Kidney epithelial cell (primary cell): Measurements from ENCODE around the gene RABGAP1L. TPM values are rescaled to one million over a fixed set of nuclear protein-coding genes. Genes with fewer than 3 reads are reported as not detected.
"Not testable (repeated sequence)": the region's sequence is repeated elsewhere in the genome, so short reads cannot be mapped to it uniquely, and the experiment has no call there.

Source experiments
- DNase-seq: peaks from one replicate; pipeline ENCODE4 v3.0.0-alpha.2; 2010; ENCODE audit warnings: low read depth
- H3K27me3 ChIP-seq: 2 replicates; pipeline ENCODE4 v1.6.0; 2011; ENCODE audit warnings: low read length; ENCODE audit not compliant: control insufficient read depth, insufficient read depth
- H3K36me3 ChIP-seq: 2 replicates; pipeline ENCODE4 v1.5.1; 2011; ENCODE audit warnings: low read length; ENCODE audit not compliant: control insufficient read depth, insufficient read depth
- H3K4me3 ChIP-seq: 2 replicates; pipeline ENCODE4 v1.5.1; 2011; ENCODE audit warnings: low read depth, mild to moderate bottlenecking, control low read depth, low read length
- total RNA-seq: library from RNA; depleted of rRNA; stranded (reverse); fragments of >200 nt; gene quantifications from 2 replicates; pipeline ENCODE4 v1.2.3, GENCODE V29; 2015
- TF ChIP-seq, protein P1 (sequence below): IDR thresholded peaks from 2 replicates; pipeline ENCODE4 v1.5.1; 2011; ENCODE audit warnings: mild to moderate bottlenecking, moderate library complexity, low read length, control low read depth, inconsistent platforms; ENCODE audit not compliant: insufficient read depth, poor library complexity, severe bottlenecking

Gene RABGAP1L
- total RNA-seq, 1 donor from 2014 or later, result 22.1 TPM

DNA sequence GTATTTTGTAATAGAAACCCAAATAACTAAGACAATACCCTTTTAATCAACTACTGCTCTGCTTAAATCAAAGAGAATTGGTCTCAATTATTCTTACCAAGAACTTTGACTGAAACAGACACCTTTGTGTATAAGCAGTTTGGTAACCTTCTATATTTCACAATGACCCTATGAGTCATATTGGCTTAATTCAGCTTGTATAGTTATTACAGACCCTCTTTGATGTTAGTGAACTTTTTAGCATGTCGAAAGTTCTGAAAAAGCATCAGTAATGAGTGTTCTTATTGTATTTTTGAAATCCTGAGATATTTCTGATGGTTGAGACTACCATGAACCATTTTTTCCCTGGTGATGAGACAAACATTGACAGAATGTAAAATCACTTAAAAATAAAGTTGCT lies 43.3 kb upstream of the RABGAP1L start:
- DNase-seq, result no peak
- Histone ChIP-seq H3K27me3 (no peaks in the 10 kb centered on the region), H3K36me3 (no peaks in the 10 kb centered on the region), H3K4me3 (no peak overlapping the region)
- TF ChIP-seq, protein P1, sequence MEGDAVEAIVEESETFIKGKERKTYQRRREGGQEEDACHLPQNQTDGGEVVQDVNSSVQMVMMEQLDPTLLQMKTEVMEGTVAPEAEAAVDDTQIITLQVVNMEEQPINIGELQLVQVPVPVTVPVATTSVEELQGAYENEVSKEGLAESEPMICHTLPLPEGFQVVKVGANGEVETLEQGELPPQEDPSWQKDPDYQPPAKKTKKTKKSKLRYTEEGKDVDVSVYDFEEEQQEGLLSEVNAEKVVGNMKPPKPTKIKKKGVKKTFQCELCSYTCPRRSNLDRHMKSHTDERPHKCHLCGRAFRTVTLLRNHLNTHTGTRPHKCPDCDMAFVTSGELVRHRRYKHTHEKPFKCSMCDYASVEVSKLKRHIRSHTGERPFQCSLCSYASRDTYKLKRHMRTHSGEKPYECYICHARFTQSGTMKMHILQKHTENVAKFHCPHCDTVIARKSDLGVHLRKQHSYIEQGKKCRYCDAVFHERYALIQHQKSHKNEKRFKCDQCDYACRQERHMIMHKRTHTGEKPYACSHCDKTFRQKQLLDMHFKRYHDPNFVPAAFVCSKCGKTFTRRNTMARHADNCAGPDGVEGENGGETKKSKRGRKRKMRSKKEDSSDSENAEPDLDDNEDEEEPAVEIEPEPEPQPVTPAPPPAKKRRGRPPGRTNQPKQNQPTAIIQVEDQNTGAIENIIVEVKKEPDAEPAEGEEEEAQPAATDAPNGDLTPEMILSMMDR, result no peak

DNA sequence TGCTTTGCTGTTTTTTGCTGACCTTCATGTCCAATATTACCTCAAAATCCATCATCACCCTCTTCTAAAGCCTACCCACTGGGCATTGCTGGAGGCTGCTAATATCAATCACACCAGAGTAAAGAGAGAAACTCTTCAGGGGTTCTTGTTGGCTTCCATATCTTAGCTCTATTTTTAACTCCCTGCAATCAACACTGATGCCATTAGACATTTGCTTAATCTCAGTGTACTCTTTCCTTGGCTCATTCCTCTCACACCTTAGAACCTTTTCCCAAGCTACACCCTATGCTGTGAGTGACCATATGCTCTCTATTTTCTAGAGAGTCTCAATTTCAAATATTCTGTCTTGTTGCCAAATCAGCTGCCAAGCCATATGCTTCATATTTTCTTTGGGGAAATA lies 40.6 kb upstream of the RABGAP1L start:
- no peak for DNase-seq
- Histone ChIP-seq H3K4me3 (no peak overlapping the region), H3K36me3 (no peaks in the 10 kb centered on the region), H3K27me3 (no peaks in the 10 kb centered on the region)
- TF ChIP-seq, protein P1, result no peak

DNA sequence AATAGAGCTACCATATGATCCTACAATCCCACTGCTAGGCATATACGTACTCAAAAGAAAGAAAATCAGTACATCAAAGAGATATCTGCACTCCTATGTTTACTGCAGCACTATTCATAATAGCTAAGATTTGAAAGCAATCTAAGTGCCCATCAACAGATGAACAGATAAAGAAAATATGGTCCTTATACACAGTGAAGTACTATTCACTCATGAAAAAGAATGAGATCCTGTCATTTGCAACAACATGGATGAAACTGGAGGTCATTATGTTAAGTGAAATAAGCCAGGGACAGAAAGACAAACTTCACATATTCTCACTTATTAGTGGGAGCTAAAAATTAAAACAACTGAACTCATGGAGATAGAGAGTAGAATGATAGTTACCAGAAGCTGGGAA lies 37.0 kb upstream of the RABGAP1L start:
- DNase-seq, H3K4me3 ChIP-seq, H3K27me3 ChIP-seq, H3K36me3 ChIP-seq: not testable (repeated sequence)

DNA sequence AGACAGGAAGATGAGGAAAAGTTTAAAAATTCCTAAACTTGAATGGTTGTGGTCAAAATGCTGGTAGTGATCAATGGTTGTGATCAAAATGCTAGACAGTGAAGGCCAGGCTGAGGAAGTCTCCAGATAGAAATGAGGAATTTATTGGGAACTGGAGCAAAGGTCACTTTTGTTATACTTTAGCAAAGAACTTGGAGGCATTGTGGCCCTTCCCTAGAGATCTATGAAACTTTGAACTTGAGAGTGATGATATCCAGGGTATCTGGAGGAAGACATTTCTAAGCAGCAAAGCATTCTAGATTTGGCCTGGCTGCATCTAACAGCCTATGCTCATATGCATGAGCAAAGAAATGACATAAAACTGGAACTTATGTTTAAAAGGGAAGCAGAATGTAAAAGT lies 35.5 kb upstream of the RABGAP1L start:
- TF ChIP-seq, protein P1, result no peak
- DNase-seq, result no peak
- no peak overlapping the region for H3K4me3 ChIP-seq
- H3K27me3 ChIP-seq, result no peaks in the 10 kb centered on the region
- no peaks in the 10 kb centered on the region for H3K36me3 ChIP-seq

DNA sequence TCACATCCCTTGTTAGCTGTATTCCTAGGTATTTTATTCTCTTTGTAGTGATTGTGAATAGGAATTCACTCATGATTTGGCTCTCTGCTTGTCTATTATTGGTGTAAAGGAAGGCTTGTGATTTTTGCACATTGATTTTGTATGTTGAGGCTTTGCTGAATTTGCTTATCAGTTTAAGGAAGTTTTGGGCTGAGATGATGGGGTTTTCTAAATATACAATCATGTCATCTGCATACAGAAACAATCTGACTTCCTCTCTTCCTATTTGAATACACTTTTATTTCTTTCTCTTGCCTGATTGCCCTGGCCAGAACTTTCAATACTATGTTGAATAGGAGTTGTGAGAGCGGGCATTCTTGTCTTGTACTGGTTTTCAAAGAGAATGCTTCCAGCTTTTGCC lies 32.1 kb upstream of the RABGAP1L start:
- DNase-seq, H3K4me3 ChIP-seq, H3K36me3 ChIP-seq, H3K27me3 ChIP-seq: not testable (repeated sequence)

DNA sequence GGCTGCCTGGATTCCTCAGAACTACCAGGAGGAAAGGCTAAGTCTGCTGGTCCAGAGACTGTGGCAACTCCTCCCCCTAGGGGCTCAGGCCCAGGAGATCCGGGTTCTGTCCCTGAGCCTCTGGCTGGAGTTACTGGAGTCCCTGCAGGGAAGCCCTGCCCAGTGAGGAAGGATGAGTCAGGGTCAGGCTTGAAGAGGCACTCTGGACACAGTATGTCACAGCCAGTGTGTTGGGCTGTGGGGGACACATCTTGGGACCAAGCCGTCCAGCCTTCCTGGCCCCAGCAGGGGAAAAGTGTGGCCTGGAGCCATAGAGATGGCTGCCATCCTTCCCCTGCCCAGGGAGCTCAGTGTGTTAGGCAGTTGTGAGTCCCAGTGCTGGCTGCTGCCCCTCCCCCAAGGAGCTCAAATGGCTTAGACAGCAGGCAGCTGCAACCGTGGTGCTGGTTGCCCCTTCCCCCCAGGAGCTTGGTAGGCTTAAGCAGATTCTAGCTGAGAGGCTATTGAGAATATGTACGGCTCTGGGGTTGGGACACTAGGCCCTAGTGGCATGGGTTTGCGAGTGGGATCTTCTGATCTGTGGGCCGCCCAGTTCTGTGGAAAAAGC lies 28.2 kb upstream of the RABGAP1L start:
- no peak overlapping the region for H3K4me3 ChIP-seq
- TF ChIP-seq, protein P1, result no peak
- DNase-seq, result no peak
- no peaks in the 10 kb centered on the region for H3K27me3 ChIP-seq
- H3K36me3 ChIP-seq, result no peaks in the 10 kb centered on the region

DNA sequence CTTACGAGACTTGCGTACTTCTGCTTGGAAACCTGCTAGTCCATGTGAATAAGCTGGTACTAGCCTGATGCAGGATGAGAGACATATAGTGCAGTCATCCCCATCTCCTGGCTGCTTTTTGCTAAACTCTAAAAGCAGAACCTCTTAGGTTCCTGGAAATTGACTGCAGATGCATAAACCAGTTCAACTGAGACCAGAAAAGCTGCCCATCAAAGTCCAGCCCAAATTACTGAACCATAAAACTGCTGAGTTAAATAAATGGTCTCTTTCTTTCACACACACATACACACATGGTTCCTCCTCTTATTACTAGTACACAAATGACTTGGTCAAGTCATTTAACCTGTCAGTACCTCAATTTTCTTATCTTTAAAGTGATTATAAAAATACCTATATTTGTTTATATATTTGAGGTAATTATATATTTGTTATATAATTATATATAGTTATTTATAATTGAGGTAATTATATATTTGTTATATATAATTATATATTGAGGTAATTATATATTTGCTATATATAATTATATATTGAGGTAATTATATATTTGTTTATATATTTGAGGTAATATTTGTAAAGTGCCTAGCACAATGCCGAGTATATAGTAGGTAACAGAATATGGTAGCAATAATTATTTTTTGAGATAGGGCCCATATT lies 25.2 kb upstream of the RABGAP1L start:
- TF ChIP-seq, protein P1, result no peak
- DNase-seq, result no peak
- H3K4me3 ChIP-seq, result no peak overlapping the region
- no peaks in the 10 kb centered on the region for H3K36me3 ChIP-seq
- H3K27me3 ChIP-seq, result no peaks in the 10 kb centered on the region
